GM12891 (cell line): ENCODE measurements around the gene OR10A3. TPM values are rescaled to one million over a fixed set of nuclear protein-coding genes. Genes with fewer than 3 reads are reported as not detected.
"Not testable (repeated sequence)": the region's sequence is repeated elsewhere in the genome, so short reads cannot be mapped to it uniquely, and the experiment has no call there.

Experiments
- DNase-seq: peaks from one replicate; pipeline ENCODE4 v3.0.0; 2011; ENCODE audit warnings: low spot score; ENCODE audit not compliant: insufficient read length
- FAIRE-seq: peaks from 2 replicates; lab custom pipeline; 2011; peaks lifted over from hg19 to GRCh38; lab: Jason Lieb, UNC
- PAX5 ChIP-seq: IDR thresholded peaks from 2 replicates; pipeline ENCODE4 v1.6.1; 2011; ENCODE audit warnings: low read length, moderate library complexity, mild to moderate bottlenecking; ENCODE audit not compliant: insufficient read depth, severe bottlenecking
- POLR2A ChIP-seq: IDR thresholded peaks from 2 replicates; pipeline ENCODE4 v1.6.1; 2011; ENCODE audit warnings: low read depth, low read length, control low read depth
- POLR2AphosphoS5 ChIP-seq: IDR thresholded peaks from 2 replicates; pipeline ENCODE4 v1.6.1; 2011; ENCODE audit warnings: low read depth, low read length, control low read depth
- POU2F2 ChIP-seq: IDR thresholded peaks from 2 replicates; pipeline ENCODE4 v1.6.1; 2011; ENCODE audit warnings: low read depth, mild to moderate bottlenecking, control low read depth, low read length, moderate library complexity
- SPI1 ChIP-seq: IDR thresholded peaks from 2 replicates; pipeline ENCODE4 v1.6.1; 2011; ENCODE audit warnings: low read depth, low read length, control low read depth
- TAF1 ChIP-seq: IDR thresholded peaks from 2 replicates; pipeline ENCODE4 v1.6.1; 2011; ENCODE audit warnings: low read depth, low read length, control low read depth
- polyA plus RNA-seq: library from polyadenylated mRNA; unstranded; fragments of >200 nt; gene quantifications from one replicate; pipeline ENCODE4 v1.2.1, GENCODE V29; 2012; ENCODE audit warnings: low read depth, missing spikeins, inconsistent platforms; ENCODE audit not compliant: missing spikeins

OR10A3 gene
- polyA plus RNA-seq: not detected

- no peak for FAIRE-seq
- DNase-seq: no peak
- TF ChIP-seq TAF1 (no peak), POU2F2 (no peak), SPI1 (no peak), PAX5 (no peak), POLR2A (no peak), POLR2AphosphoS5 (no peak)
Measured at GRCh38 chr11:7941608-7942007, at the start of gene OR10A3. OR10A3 (minus strand) TSS chr11:7941708; CDS start chr11:7939520, 2,188 bp downstream.

GRCh38 chr11:7987560-7987883 lies 46.0 kb upstream of the OR10A3 start:
- FAIRE-seq: peak; percentile 26
- DNase-seq: not testable (repeated sequence)

GRCh38 chr11:7986768-7987559 lies 45.5 kb upstream of the OR10A3 start, which contains the start of gene EIF3F:
EIF3F (plus strand) TSS chr11:7987337; CDS start chr11:7987353, 16 bp downstream.
- peak; percentile 77 for DNase-seq

GRCh38 chr11:7983832-7984590 lies 42.5 kb upstream of the OR10A3 start:
- no peak for DNase-seq
- TF ChIP-seq POU2F2: no peak
- no peak for FAIRE-seq

More at GRCh38 chr11:7986768-7987559, 45.5 kb upstream of the OR10A3 start, which contains the start of gene EIF3F:
- peak; percentile 97 for FAIRE-seq
- TF ChIP-seq TAF1: peak; percentile 80
- no peak for TF ChIP-seq PAX5
- peak; percentile 39; the same call in 1 of the 2 replicates for TF ChIP-seq POLR2AphosphoS5
- TF ChIP-seq POLR2A: peak; percentile 50; the same call in 1 of the 2 replicates
- peak; percentile 92 for TF ChIP-seq POU2F2

DNA sequence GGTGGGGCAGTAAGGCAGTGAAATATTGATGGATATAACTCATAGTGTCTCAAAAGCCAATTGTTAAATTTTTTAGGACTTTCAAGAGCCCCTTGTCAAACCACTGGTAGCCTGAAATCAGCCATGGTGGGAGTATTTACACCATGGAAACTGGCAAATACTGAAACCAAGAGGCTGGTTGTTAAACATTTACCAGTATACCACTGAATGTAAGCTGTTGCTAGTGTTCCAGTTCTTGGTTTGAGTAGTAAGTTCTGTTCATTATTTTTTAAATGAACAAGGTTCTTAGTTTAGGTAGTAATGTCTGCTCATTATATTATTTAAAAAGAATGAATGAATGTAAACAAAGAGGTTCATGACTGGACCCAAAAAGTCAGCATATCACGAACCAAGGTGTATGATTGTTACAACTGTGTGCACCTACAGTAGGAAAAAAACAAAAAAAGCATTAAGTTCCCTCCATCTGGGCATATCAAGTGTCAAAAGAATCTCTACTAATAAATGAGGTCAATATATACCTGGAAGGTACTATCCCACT lies 41.1 kb upstream of the OR10A3 start:
- TF ChIP-seq POU2F2 (no peak), SPI1 (no peak), POLR2A (no peak), PAX5 (no peak), POLR2AphosphoS5 (no peak), TAF1 (no peak)
- FAIRE-seq: no peak
- no peak for DNase-seq

DNA sequence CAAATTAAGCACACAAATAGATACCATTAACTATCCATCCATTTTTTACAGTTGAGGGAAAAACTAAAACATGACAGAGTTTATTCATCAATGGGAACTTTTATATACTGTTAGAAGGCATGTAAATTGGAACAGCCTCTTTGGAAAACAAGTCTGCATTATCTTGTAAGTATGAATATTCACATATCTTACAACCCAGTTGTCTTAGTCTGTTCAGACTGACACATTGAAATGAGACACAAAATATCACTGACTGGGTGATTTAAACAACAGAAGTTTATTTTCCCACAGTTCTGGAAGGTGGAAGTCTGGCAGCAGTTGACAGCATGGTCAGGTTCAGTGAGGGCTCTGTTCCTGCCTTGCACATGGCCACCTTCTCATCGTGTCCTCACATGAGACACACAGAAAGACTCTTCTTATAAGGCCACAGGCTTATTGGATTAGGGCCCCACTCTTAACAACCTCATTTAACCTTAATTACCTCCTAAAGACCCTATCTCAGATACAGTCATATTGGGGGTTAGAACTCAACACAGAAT lies 40.2 kb upstream of the OR10A3 start:
- no peak for FAIRE-seq
- TF ChIP-seq SPI1 (no peak), POLR2A (no peak), POLR2AphosphoS5 (no peak), PAX5 (no peak), POU2F2 (no peak), TAF1 (no peak)
- no peak for DNase-seq

GRCh38 chr11:7977232-7977917 lies 35.9 kb upstream of the OR10A3 start:
- no peak for DNase-seq
- TF ChIP-seq POLR2AphosphoS5 (no peak), POLR2A (no peak), POU2F2 (no peak)
- FAIRE-seq: no peak

- FAIRE-seq (no peak), DNase-seq (no peak)
- TF ChIP-seq POLR2A: no peak
- TF ChIP-seq SPI1: no peak
- no peak for TF ChIP-seq POLR2AphosphoS5
- no peak for TF ChIP-seq POU2F2
- no peak for TF ChIP-seq TAF1
- TF ChIP-seq PAX5: no peak
Measured at GRCh38 chr11:7974668-7975067, 33.2 kb upstream of the OR10A3 start.

- no peak for FAIRE-seq
Measured at GRCh38 chr11:7973011-7973410, 31.5 kb upstream of the OR10A3 start.

More at GRCh38 chr11:7973011-7973410, 31.5 kb upstream of the OR10A3 start:
- DNase-seq: no peak
- no peak for TF ChIP-seq PAX5
- TF ChIP-seq POLR2A: no peak
